SIG-M5 (cell line): Measurements from ENCODE around the gene NUP88.
A peak's percentile ranks its signal among the peaks of the same experiment; 100 is the strongest.
"Not testable (repeated sequence)": the region's sequence is repeated elsewhere in the genome, so short reads cannot be mapped to it uniquely, and the experiment has no call there.

ENCODE experiments used
- DNase-seq: peaks from one replicate; lab custom pipeline; 2025; lab: John Stamatoyannopoulos, UW

The NUP88 gene

DNA sequence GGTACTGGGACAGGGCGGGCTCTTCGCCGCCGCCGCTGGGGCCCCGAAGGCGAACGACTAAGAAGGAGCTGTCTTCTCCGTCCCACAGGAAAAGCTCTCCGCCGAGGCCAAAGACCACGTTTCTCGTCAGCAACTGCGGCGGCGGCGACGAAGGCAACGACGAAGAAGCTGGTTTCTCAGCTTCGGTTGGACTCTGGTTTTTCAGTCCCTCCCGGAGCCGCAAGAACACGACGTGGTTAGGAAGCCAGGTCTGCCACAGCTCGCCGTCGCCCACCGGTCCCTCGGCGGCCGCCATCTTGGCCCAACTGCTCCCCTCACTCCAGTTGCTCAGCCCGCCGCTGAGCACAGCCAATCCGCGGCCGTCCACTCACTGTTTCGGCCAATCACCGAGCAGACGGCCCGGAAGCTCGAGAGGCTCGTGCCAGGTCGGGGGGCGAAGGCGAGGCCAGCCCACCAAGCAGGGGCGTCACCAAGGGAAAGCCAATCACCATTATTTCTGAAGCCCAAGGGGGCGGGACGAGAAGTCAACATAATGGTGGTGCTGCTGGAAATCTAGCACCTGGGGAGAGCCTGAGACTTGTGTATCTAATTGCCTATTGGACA lies at the start of gene NUP88:
NUP88 (minus strand) TSS at position 307 of the 603 bp plus-strand sequence; CDS start at position 295, 12 bp downstream.
- peak; percentile 81 for DNase-seq

DNA sequence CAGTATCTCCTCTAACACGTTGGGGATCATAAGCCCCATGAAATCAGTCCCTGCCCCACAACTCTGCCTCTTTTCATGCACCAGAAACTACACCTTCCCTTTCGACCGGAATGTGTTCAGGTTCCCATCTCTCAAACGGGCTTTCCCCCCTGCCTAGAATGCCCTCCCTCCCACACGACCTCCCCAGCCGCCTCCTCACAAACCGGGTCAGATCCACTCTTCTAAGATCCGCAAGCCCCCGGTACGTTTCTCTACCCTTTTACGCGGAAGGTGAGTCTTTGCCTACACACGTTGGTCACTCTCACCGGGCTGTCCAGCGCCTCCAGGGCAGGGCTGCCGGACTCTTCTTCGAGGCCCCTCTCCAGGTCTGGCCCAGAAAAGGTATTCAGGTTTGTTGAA lies 48.6 kb upstream of the NUP88 start:
- DNase-seq: no peak

DNA sequence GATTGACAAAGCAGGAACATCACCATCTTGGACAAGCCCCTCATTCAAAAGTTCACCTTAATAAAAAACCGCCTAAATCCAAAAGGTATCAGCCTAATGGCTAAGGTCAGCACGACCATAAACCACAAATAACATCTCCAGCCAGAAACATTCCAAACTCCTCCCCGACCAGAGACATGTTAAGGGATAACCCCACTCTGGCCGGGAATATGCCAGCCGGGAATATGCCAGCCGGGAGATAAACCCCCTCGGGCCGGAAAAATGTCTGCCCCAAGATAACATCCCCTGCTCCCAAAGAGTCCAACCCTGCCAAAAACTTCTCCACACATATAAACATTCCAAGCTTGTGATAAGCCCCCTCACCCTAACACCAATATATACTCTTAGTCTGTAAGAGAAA lies 48.0 kb upstream of the NUP88 start:
- no peak for DNase-seq

DNA sequence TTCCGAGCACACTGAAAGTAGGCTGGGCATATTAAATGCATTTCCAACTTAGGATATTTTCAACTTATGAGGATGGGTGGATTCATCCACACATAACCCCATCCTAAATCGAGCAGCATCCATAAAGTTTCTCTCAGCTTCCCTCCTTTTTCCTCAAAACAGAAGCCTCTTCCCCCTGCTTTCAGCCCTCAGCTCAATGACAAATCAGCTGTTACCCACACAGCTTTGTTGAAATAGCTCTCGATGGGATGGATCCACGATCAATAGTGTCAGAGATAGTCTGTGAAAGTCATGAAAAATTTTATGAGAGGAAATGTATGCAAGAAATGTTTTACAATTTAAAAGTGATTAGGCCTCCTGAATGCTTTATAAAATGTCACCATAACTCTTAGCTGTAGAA lies 46.8 kb upstream of the NUP88 start:
- no peak for DNase-seq

DNA sequence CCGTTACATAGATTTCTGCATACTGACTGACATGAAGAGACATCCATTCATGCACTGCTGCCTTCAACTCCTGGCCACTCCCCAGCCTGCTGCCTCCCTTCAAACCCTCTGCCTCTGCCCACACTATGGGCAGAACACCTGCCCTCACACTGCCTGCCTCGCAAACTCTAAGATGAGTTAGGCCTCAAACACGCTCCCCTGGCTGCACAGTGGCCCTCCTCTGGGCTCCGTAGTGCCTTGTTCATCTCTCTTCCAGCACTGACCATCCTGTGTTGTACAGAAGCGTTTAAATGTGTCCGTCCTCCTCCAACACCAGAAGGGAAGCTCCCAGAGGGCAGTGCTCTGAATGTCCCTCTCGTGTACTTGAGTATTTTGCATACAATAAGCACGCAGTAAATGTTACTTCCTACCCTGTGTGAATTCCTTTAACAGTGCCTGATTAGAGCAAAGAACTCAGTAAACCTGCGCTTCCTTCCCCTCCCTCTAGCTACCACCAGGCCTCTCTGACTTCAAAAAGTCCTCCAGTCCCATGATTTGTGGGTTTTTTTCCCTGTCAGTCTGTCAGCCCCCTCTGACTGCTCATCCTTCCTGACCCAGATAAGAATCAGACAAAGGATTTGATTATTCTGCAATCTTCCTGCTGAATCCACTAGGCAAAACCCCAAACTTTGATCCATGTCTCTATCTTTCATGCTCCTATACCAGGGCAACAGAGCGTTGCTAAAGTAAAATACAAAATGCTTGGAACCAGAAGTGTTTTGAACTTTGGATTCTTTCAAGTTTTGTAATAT lies 45.5 kb upstream of the NUP88 start:
- no peak for DNase-seq

DNA sequence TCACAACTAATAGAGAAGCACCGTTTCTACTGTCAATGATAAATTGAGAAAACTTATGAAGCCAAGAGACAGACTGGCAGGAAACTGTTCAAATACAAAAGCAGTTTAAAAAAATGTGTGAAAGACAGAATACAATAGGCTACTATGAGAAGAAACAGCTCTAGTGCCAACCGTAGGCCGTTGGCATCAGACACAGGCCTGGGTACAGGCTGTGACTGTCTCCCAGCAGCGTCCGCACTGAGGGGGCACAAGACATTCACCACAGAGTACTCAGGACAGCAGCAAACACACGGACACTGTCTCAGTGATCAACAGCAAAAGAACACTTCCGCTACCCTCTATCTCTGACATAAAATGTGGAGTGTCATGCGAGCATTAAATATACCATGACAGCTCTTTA lies 27.3 kb upstream of the NUP88 start:
- no peak for DNase-seq

DNA sequence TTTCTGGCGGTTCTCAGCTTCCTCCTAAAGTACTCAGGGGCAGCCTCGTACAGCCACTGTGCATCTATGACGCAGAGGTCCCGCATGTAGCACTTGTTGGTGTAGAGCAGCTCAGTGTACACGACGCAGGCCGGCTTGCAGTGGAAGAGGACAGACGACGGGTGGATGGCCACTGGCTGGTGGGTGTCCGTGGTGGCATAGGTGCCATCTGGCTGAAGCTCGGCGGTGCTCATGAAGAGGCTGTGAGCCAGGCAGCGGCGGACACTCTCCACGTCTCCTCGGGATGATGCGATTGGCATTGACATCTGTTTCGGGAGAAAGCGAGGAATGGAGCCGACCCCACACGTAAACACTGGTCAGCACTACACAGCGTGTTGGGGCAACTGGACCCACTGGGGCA lies 24.7 kb upstream of the NUP88 start:
- no peak for DNase-seq

DNA sequence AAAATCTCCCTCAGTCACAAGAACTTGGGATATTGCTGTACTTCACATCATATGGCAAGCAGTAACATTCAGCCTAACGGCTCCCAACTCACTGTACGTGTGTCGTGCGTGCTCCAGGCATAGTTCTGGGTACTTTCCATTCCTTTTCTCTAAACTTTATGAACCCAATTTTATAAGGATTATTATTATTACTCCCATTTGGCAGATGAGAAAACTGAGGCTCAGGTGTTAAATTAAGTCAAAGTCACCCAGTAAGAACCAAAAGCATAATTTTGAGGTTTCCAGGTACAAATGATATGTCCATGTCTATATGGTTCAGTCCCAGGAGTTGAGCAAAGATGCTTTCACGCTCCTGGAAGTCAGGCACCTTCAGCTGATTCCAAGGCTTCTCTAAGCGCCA lies 24.3 kb upstream of the NUP88 start:
- no peak for DNase-seq

DNA sequence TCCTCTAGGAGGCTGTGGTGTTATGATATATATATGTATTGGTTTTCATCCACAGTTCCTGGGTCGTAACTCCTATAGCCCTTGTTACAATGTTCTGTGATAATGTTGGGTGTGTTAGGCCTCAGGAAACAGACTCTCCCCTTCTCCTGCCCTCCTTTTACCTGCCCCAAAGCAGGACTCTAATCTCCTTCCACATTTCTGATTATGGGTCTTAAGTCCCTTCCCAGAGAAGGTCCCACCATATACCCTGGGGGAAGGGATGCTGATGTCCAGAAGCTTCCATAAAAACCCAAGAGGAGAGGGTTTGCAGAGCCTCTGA lies 19.9 kb upstream of the NUP88 start:
- DNase-seq: no peak

DNA sequence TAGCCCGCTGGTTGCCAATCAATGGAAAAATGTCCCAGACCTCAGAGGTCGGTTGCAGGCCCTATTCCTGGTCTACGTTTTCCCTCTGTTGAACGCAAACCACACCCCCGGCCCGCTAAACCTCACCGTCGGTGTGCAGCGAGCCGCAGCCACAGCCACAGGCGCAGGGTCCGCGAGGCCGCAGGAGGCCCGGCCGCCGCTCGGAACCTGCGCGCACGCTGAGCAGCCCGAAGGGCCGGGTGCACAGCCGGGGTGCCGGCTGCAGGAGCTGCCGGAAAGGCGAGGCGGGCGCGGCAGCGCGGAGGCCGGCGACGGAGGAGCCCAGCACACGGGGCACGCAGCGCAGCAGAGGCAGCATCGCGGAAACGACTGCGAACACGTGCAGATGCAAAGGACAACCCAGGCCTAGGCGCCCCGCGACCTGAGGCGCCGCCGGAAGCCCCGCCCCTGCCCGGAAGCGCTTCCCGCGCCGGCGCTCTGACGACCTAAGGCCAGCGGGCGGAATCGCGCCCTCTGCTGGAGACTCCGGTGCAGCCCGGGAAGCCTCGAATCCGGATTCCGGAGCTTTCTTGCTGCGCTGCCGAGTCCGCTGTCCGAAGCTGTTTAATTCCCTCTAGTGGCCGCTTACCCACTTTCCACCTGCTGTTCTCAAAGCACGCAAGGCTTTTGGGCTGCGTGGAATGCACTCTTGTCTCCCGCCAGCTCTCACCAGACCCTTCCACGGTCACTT lies 19.4 kb upstream of the NUP88 start, which contains the start of gene C1QBP:
C1QBP (minus strand) TSS at position 440 of the 730 bp plus-strand sequence; CDS start at position 358, 82 bp downstream.
- peak; percentile 22 for DNase-seq

DNA sequence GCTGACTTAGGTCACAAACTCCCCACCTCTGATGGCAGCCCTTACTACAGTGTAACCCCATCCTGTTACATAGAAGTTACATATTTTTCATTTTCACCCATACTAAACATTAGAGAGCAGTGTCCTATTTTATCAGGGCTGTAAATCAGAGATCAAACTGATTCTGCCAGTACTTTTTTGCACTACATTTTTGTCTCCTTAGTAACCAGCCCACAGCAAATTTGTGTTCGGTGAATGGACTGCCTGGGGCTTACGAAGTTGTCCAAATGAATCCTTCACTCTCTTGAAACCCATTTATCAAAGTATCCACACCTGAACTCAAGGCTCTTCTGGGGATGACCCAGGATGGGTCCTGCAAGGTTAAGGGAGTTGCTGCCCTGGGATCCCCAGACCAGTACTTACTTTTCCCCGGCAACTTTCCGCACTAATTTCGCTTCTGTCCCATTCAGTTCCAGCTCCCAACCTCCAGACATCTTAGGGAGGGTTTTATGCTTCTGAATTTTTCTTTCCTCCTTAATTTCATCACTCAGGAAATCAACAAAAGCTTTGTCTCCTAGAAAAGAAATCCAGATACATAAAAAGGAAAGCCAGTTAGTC lies 18.4 kb upstream of the NUP88 start:
- no peak for DNase-seq

DNA sequence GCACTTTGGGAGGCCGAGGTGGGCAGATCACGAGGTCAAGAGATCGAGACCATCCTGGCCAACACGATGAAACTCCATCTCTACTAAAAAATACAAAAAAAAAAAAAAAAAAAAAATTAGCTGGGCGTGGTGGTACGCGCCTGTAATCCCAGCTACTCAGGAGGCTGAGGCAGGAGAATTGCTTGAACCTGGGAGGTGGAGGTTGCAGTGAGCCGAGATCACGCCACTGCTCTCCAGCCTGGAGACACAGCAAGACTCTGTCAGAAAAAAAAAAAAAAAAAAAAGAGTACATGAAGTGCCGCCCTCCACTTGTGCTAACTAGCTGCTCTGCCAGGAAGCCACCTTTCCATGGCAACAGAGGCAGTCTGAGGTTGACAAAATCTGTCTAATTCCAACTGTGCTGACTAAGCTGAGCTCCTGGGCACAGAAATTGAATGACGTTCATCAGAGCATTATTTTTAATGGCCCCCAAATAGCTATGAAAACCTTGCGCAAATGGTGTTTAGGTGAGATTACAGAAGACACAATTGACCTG lies 16.4 kb upstream of the NUP88 start:
- DNase-seq: not testable (repeated sequence)

DNA sequence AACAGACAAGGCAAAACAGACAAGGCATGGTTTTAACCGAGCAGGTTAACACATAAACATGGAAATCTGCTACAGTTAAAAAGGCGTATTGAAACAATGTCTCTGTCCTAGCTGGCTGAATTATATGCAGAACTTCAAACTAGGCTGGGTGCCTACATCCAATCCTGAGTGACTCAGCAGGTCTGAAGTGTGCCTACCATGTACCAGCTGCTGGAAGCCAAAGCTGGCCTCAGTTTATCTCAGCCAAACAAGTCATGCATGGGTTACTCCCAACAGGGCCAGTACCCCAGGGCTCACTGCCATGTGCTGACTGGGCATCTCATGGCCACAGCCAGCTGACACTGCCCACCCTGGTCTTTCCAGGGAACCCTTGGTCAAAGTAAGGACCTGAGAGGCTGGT lies 15.5 kb upstream of the NUP88 start:
- DNase-seq: no peak

DNA sequence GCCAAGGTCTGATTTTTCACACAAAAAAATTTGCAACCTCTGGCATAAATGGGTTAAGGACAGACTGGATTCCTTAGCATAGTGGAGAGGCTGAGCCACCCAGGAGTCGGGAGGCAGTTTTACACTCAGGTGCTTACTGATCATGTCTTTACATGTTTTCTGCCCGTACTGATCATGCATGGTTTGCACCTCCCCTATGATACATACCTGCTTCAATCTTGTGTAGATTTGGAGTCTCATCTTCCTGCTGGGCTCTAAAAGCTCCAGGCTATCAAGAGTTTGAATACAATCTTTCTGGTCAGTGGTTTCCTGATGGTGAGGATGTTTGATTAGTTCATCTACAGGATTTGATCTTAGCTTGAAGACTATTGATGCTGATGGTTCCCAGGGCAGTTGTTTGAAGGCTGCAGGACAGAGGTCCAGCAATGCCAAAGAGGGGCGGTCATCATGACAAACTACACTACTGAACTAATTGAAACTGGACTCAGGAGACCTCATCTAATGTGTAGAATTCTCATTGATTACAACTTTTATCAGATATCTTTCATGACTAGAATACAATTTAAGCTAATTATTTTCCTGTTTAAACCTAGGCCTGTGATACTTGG lies 12.6 kb upstream of the NUP88 start:
- DNase-seq: no peak

DNA sequence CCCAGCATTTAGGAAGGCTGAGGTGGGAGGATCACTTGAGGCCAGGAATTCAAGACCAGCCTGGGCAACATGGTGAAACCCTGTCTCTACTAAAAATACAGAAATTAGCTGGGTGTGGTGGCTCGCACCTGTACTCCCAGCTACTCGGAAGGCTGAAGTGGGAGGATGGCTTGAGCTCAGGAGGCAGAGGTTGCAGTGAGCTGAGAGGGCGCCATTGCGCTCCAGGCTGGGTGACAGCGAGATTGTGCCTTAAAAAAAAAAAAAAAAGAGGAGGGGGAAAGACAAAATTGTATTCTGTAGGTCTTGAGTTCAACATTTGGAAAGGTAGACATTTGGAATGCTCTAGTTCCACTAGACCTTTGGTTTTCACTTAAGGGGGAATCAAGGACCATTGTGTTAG lies 11.8 kb upstream of the NUP88 start:
- DNase-seq: not testable (repeated sequence)

DNA sequence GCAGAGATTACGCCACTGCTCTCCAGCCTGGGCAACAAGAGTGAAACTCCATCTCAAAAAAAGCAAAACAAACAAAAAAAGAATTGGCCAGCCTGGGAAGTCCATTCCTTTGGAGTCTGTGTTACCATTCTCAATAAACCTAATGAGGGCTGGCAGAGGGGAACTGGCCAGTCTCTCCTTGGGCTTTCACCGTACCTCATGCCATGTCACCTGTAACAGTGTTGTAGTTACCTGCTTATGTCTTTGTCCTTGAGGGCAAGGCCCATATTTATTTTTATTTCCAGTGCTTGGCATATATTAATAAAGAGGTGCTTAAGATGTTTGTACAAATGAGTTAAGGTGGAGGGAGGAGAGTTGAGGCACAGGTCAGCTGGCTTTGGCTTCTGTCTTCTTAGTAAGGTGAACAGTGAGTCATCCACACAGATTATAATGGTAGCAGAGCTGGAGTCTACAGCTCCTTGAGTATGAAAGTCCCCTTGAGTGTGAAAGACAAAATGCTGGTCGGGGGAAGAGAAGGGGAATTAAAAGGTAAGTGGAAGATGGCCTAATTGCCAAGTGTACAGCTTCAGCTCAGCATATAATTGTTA lies 11.0 kb upstream of the NUP88 start:
- DNase-seq: no peak

DNA sequence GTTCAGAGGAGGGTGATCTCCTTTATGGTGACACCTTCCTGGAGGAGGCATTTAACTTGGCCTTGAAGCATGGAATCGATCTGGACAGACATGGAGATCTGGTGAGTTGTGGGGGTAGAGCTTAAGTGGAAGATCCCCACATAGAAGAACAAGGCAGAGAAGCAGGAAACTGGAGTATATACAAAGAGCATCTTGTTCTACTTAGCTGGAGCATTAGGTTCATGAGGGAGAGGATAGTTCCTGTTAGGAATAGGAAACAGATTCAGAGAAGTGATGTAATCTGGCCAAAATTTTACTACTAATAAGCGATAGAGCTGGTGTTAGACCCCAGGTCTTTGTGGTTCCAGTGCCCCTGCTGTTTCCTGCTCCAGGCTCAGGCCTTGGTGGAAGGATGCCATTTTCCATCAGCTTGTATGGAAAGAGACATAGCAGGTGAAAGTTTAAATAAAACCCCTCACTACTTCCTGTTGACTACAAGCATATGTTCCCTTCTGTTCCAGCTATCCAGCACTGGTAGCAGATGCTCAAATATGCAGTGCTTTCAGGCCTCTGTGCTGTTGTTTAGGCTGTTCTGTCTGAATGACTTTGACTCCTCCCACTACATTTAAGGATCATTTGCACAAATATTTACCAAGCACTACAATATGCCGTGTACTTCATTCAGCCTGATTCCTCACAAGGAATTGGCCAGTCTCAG lies 9.9 kb upstream of the NUP88 start:
- DNase-seq: no peak

DNA sequence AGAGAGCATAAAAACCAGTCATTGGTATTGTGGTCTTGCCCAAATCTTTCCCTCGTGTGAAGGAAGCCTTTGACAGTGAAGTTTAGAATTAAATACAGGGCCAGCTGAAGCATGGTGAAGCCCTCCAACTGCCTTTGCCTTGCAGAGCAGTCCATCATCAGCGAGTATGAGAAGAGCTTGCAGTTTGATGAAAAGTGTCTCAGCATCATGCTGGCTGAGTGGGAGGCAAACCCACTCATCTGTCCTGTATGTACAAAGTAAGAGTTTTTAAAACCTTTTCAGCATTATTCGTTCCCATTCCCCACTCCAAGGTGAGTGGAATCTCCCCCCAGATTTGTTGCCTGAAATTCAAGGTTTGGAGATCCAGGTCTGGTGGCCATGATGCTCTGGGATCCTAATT lies 6.4 kb upstream of the NUP88 start:
- DNase-seq: no peak

DNA sequence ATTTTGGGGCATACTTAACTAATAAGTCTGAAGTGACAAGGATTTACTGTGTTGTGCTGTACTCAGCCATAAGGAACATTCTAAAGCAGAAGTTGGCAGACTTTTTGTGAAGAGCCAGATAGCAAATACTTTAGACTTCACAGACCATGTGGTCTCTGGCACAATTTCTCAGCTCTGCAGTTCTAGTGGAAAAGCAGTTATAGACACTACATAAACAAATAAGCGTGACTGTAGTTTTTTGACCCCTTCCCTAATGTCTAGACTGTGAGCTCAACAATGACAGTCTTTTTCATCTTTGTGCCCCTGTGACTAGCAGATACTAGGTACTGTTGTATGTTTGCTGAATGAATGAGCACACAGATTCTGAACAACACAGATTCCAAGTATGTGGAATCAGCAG lies 5.4 kb upstream of the NUP88 start:
- no peak for DNase-seq

DNA sequence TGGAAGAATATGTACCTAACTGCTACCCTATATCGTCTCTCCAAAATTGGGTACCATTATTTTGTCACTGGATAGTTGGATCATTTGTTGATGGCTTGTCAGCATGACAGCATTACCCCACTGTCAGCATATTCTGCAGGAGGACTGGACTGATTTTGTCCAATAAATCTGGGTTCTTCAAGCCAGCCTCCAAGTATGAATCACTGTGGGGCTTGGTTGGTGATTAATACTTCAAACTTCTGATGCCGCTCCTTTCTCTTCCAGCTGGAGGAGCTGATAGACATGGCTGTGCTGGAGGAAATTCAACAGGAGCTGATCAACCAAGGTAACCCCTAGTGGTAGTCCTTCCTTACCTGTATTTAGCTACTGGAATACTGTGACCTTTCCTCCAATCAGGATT lies 3.0 kb upstream of the NUP88 start:
- DNase-seq: no peak
